Measurements from ENCODE around the gene PTPN7. TPM values are rescaled to one million over a fixed set of nuclear protein-coding genes. Genes with fewer than 3 reads are reported as not detected.

Gene PTPN7
- total RNA-seq, 4 donors from 2014 or later: 0.79 to 8.5 (median 1.8) TPM; not detected in 1

GRCh38 chr1:202164271-202165037, 4.1 kb upstream of the PTPN7 start:
- no peaks in the 10 kb centered on the region for H3K36me3 ChIP-seq
- no peak overlapping the region for H3K27ac ChIP-seq
- TF ChIP-seq POLR2A (IDR thresholded peaks at IDR 0.05) (no peak), CTCF (IDR thresholded peaks at IDR 0.05) (no peak)
- no peaks in the 10 kb centered on the region for H3K9me3 ChIP-seq
- H3K4me1 ChIP-seq: no peaks in the 10 kb centered on the region
- intact Hi-C loops (cut with DNase I; ENCODE audit: low total_unique reads): no loop called here
- H3K27me3 ChIP-seq: no peaks in the 10 kb centered on the region
- DNase-seq: no peak
- no peak overlapping the region for H3K4me3 ChIP-seq

GRCh38 chr1:202163281-202164270, 3.2 kb upstream of the PTPN7 start:
- H3K27ac ChIP-seq: no peak overlapping the region
- intact Hi-C loops (cut with DNase I; ENCODE audit: low total_unique reads): no loop called here

GRCh38 chr1:202162418-202163280, 2.2 kb upstream of the PTPN7 start:
- H3K27me3 ChIP-seq: no peaks in the 10 kb centered on the region
- no peaks in the 10 kb centered on the region for H3K36me3 ChIP-seq
- no peak overlapping the region for H3K27ac ChIP-seq
- no peaks in the 10 kb centered on the region for H3K4me1 ChIP-seq
- no peaks in the 10 kb centered on the region for H3K9me3 ChIP-seq
- TF ChIP-seq POLR2A (IDR thresholded peaks at IDR 0.05): no peak
- TF ChIP-seq CTCF (IDR thresholded peaks at IDR 0.05): no peak
- DNase-seq: no peak
- H3K4me3 ChIP-seq: no peak overlapping the region
- intact Hi-C loops (cut with DNase I; ENCODE audit: low total_unique reads): no loop called here

More at GRCh38 chr1:202163281-202164270, 3.2 kb upstream of the PTPN7 start:
- H3K4me3 ChIP-seq: no peak overlapping the region
- TF ChIP-seq CTCF (IDR thresholded peaks at IDR 0.05) (no peak), POLR2A (IDR thresholded peaks at IDR 0.05) (no peak)
- no peaks in the 10 kb centered on the region for H3K4me1 ChIP-seq
- no peaks in the 10 kb centered on the region for H3K9me3 ChIP-seq
- DNase-seq: no peak
- no peaks in the 10 kb centered on the region for H3K36me3 ChIP-seq
- no peaks in the 10 kb centered on the region for H3K27me3 ChIP-seq

- no peak overlapping the region for H3K27ac ChIP-seq
- no peaks in the 10 kb centered on the region for H3K9me3 ChIP-seq
- no peak for DNase-seq
- TF ChIP-seq CTCF (IDR thresholded peaks at IDR 0.05): no peak
- intact Hi-C loops (cut with DNase I; ENCODE audit: low total_unique reads): no loop called here
- H3K27me3 ChIP-seq: no peaks in the 10 kb centered on the region
- no peaks in the 10 kb centered on the region for H3K36me3 ChIP-seq
- no peak overlapping the region for H3K4me3 ChIP-seq
- no peaks in the 10 kb centered on the region for H3K4me1 ChIP-seq
Observed at GRCh38 chr1:202162047-202162417, 1.6 kb upstream of the PTPN7 start.

All from uterus (tissue), 4 donors.